H54 (cell line): ENCODE data around the gene SIDT1.

Experiments
- DNase-seq: peaks from one replicate; pipeline ENCODE4 v3.0.0; 2011; ENCODE audit warnings: low spot score, mixed read lengths; ENCODE audit not compliant: insufficient read length
- FAIRE-seq: peaks from 3 replicates; lab custom pipeline; 2011; peaks lifted over from hg19 to GRCh38; lab: Jason Lieb, UNC
- POLR2A ChIP-seq: IDR thresholded peaks from 2 replicates; pipeline ENCODE4 v1.6.1; 2011; ENCODE audit warnings: low read depth, mild to moderate bottlenecking, low read length

SIDT1 gene

DNA sequence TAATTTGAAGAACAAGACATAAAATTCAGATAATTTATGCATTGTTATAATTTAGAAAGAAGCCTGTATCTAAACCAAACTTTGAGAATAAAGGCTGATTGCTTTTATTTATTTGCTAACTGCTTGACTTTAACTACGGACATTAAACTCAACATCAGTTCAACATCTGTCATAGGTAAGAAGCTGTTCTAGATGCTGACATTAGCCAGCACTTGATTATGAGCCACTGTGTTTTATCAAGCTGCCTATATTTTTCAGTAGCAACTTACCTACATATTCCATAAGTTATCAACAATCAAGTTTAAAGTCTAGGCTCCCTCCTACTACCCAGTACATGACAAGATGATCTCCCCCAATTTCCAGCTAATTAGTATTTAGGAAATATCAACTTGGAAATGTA, 122.0 kb downstream of the SIDT1 start:
- DNase-seq (no peak), FAIRE-seq (no peak)
- no peak for TF ChIP-seq POLR2A

DNA sequence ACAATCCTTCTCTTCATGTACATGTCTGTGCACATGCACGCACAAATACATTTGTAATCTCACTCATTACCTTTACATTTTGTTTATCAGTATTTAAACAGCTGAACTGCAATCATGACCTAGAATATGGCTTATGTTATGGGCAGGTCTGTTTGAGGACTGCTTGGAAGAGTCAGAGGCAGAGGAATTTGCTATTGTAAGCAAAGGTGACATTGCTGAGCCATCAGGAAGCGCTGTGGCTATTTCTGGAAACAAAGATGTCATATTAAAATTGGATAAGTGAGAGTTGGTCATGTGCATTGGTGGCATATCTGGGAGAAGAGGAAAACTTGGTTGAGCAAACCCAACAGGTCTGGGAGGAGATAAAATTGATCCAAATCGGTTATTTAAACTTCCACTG, 122.5 kb downstream of the SIDT1 start:
- FAIRE-seq: no peak
- no peak for TF ChIP-seq POLR2A
- no peak for DNase-seq

DNA sequence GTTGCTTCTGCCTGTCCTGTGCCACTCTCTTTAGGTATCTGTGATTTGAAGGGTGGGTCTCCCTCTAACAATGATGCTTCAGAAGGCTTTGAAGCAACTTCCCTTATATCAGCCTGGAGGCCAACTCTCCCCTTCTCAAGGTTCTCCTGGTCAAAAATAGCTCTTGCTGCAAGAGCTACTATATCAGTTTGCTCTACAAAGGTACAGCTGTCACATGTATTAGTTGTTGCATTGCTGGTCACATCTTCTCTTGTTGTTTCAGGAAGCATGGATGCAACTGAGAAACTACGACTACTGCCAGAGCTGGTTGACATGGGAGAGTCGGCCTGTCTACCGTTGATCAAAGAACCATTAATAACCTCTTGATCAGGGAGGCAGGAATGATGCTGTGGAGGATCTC, 125.8 kb downstream of the SIDT1 start:
- no peak for TF ChIP-seq POLR2A
- DNase-seq (no peak), FAIRE-seq (no peak)

DNA sequence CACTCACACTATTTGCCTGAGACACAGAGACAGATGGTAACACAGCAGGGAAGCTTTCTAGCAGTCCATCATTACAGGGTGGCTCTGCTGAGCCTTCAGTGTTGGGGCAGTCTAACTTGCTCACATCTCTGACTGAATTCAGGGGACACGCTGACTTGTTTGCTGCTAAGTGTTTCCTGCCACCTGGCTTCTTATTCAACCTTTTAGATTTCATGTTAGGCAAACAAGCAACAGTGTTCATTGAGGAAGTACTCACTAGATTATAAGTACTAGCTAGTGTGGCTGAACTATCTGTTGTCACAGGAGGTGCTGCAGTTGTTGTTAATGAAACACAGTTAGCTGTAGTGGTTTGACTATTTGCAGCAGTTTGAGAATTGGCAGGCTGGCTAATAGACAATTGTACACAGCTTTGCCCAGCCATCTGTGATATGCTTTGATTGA, 126.8 kb downstream of the SIDT1 start:
- DNase-seq: no peak
- no peak for FAIRE-seq
- no peak for TF ChIP-seq POLR2A

DNA sequence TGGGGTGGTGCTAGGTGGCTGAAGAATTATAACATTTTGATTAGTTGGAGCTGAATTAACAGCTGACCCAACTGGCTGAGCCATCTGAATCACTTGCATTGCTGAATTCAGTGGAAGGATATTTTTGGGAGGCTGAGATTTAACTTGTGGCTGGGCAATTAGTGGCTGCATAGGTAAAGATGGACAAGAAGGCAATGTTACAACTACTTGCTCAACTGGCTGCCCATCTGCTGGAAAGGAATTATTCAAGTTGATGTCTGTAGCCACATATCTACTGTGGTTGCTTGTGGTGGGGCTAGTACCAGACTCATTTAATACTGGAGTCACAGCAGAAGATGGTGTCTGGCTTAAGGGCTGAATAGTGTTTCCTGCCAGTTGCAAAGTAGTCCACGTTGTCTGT, 127.6 kb downstream of the SIDT1 start:
- no peak for DNase-seq
- TF ChIP-seq POLR2A: no peak

DNA sequence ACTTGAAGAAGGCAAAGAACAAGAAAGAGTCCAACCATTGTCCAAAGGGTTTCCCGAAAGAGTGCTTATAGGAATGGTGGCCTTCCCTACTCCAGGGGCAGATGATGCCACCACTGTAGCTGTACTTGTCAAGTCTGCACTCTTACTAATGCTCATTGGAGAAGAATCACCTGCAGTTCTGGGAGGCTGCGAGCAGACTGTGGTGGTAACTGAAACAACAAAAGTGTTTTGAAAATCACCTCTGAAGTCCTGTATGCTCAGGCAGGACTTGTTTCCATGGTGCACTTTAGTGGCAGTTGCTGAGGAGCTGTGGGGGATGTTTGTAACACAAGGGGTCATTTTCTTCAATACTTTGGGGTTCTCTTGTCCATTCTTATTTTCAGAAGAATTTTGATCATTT, 128.1 kb downstream of the SIDT1 start:
- FAIRE-seq (no peak), DNase-seq (no peak)
- no peak for TF ChIP-seq POLR2A

More for the DNA sequence above, 127.6 kb downstream of the SIDT1 start:
- no peak for FAIRE-seq

DNA sequence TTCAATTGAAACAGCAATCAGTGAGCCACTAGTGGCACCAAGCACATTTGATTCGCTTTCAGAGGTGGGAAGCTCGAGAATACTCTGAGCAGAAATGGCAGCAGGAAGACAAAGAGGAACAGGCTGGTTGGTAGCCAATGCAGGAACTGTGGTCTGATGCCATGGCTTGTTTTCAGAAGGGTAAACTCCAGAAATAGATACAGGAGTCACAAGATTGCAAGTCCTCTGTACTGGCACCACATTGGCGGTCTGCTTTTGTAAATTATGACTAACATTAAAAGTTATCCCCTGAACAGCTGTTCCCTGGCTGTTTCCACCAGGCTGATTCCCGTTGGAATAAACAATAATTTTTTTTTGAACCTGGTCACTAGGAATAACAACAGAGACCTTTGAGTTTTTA, 128.5 kb downstream of the SIDT1 start:
- DNase-seq (no peak), FAIRE-seq (no peak)
- no peak for TF ChIP-seq POLR2A

DNA sequence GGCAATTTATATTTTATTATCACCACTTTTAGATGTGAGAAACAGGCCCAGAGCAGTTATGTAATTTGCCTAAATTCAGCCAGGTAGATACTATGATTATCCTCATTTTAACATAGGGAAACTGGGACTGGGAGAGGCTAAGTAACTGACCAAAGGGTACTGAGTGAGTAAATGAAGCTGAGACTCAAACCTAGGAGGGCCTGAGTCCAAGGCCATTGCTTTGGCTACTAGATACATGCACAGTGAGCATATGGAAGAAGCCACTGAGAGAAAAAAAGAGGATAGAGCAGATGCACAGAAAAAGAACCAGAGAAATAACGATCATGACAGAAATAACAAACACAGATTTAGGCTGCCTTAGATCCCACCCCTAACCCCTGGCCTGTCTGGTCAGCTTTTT, 130.5 kb downstream of the SIDT1 start:
- FAIRE-seq (no peak), DNase-seq (no peak)
- no peak for TF ChIP-seq POLR2A

DNA sequence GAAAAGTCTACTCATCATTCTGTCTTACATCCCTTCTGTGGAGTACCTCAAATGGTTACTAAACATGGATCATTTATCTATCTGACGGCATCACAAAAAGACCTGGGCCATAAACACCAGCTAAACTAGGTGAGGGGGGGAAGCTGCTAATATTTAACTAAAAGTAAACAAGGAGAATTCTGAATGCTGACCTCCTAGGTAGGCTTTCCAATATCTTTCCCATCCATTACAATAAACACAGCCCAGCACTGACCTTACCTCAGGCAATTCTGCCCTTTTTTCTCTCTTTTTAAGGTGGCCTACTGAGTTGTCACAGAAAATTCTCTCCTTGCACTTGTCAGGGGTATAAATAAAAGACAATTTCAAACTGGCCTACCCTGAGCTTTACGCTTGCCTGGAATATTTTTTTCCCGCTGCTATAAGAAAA, 131.0 kb downstream of the SIDT1 start:
- FAIRE-seq: no peak
- TF ChIP-seq POLR2A: no peak
- no peak for DNase-seq

DNA sequence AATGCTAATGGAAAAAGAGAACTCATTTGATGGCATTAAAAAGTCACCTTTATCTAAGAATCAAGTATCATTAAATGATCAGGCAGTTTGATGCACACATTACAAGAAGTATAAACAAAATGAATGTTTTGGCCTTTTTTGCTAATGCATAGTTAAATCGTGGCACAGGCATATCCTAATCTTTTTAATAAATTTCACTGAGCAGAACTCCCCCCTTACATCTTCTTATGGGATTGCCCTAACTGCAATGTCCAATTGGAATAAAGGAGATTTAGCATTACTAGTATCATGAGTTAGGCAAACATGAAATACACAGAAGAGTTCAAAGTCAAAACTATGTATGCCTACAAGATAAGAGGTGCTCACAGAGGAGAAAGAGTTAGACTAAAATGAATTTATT, 131.4 kb downstream of the SIDT1 start:
- no peak for DNase-seq
- TF ChIP-seq POLR2A: no peak
- FAIRE-seq: no peak

DNA sequence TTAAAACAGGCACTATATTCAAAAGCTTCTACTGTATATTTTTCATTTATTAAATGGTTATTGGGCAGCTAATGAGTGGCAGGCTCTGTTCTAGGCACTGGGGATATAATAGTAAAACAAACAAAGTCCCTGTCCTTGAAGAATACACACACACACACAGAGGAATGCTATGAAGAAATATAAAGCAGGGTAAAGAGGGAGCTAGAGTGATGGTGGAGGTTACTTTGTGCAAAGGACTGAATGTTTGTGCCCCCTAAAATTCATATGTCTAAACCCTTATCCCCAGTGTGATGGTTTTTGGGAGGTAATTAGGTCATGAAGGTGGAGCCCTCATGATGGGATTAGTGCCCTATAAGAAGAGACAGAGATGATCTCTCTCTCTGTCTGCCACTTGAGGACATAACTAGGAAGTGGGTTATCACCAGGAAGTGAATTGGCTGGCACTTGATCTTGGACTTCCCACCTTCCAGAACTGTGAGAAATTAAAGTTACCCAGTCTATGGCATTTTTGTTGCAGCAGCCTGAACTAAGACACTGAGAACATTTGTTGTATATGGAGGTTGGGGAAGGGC, 132.3 kb downstream of the SIDT1 start:
- no peak for TF ChIP-seq POLR2A
- FAIRE-seq (no peak), DNase-seq (no peak)

DNA sequence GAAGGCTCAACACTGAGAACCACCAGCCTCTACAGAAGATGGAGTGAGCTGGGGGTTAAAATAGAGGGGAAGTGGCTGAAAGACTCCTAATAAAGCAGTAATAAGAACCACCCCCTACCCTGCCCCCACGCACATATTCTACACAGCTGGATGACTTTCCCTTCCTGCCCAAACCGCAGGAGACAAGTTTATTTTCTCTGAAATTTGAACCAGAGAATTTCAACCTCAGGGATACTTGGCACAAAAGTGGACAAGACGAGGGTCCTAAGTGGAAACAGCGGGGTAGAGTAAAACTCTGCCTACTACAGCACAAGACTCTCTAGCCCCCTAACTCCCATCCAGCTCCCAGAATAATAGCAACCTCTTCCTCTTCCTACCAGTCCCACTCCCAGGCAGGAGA, 135.7 kb downstream of the SIDT1 start:
- DNase-seq: no peak
- no peak for TF ChIP-seq POLR2A
- FAIRE-seq: no peak

DNA sequence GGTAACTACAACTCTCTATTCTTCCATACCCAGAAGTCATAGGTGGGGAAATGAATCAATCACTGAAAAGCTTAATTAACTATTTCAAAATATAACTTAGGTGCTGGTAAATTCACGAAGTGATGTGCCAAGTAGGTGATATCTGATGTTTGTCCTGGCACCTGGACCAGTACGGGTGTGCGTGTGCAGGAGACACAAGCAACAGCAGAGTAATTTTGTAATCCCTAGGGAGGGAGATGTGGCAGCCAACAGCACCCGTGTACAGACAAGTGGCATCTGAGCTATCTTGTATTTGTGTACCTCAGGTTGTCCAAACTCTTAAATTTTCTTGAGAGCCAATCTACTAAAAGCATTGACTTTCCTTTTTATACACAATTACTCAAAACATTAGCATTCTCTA, 141.2 kb downstream of the SIDT1 start:
- TF ChIP-seq POLR2A: no peak
- FAIRE-seq (no peak), DNase-seq (no peak)

DNA sequence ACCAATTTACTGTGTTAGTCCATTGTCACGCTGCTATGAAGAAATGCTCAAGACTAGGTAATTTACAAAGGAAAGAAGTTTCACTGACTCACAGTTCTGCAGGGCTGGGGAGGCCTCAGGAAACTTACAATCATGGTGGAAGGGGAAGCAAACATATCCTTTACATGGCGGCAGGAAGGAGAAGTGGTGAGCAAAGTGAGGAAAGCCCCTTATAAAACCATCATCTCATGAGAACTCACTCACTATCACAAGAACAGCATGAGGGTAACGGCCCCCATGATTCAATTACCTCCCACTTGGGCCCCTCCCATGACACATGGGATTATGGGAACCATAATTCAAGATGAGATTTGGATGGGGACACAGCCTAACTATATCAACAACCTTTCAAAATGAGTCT, 143.9 kb downstream of the SIDT1 start:
- FAIRE-seq: no peak
- no peak for DNase-seq
- no peak for TF ChIP-seq POLR2A

DNA sequence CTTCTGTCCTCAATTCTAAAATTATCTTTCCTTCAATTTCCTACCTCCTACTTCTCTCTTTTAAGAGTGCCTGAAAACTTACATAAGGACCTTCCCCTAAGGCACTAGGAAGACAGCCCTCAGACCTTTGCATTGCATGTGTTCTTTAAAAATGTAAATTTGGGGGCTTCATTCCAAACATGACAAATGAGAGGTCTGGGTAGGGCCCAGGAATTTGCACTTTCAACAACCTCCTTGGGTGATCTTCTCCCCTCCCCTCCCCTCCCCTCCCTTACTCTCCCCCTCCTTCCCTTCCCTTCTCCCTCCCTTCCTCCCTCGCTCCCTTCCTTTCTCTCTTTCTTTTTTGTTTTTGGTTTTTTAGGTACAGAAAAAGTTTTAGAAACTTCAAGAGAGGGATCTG, 145.4 kb downstream of the SIDT1 start:
- FAIRE-seq (no peak), DNase-seq (no peak)
- TF ChIP-seq POLR2A: no peak

DNA sequence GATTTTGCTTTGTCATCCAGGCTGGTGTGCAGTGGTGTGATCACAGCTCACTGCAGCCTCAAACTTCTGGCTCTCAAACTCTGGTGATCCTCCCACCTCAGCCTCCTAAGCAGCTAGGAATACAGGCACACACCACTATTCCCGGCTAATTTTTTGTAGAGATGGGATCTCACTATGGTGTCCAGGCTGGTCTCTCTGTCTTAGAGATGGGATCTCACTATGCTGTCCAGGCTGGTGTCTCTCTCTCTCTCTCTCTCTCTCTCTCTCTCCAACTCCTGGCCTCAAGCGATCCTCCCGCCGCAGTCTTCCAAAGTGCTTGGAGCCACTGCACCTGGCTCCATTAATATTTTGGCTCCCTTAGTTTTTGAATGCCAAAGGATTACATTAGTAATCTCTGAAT, 146.4 kb downstream of the SIDT1 start:
- no peak for DNase-seq
- FAIRE-seq: no peak
- no peak for TF ChIP-seq POLR2A
